GM21528 (cell line): ENCODE measurements around the gene PI4KA.
"Not testable (repeated sequence)": the region's sequence is repeated elsewhere in the genome, so short reads cannot be mapped to it uniquely, and the experiment has no call there.

Source experiments
- ATAC-seq: cut with Tn5 transposase; IDR thresholded peaks from one replicate; pipeline ENCODE4 v1.9.1; 2021; ENCODE audit warnings: mild to moderate bottlenecking, moderate library complexity; ENCODE audit not compliant: unreplicated experiment, low FRiP score

The PI4KA gene

DNA sequence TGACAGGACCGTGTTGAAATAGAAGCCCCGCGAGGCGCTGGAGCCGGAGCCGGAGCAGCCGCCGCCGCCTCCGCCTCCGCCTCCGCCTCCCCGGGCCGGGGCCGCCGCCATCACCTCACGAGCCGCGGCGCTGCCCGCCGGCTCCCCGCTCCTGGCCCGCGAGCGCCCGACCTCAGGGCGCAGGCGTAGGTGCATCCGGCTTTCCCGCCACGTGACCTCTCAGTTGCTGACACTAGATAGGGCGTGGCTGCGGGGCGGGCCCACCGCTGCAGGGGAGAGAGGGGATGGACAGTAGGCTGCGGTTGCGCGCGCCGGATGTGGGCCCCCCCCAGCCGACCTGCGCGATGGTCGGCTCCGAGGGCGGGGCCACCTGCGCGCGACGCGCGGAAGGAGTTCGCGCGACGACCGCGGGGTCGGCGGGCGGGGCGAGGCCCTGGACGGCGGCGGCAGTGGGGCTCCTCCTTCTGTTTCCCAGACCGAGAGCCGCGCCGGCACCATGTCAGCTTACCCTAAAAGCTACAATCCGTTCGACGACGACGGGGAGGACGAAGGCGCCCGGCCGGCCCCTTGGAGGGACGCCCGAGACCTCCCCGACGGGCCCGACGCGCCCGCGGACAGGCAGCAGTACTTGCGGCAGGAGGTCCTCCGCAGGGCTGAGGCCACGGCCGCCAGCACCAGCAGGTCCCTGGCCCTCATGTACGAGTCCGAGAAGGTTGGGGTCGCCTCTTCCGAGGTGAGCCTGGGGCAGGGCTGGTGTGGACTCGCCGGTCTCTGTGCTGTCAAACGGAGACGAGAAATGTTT is at the start of gene PI4KA, which contains the start of gene SNAP29:
Gene PI4KA (minus strand): TSS at position 197 of the 802 bp plus-strand sequence. CDS start 86 bp downstream, at position 111.
Gene SNAP29 (plus strand): TSS at position 393 of the 802 bp plus-strand sequence. CDS start 104 bp downstream, at position 497.
- ATAC-seq, result peak; percentile 90

DNA sequence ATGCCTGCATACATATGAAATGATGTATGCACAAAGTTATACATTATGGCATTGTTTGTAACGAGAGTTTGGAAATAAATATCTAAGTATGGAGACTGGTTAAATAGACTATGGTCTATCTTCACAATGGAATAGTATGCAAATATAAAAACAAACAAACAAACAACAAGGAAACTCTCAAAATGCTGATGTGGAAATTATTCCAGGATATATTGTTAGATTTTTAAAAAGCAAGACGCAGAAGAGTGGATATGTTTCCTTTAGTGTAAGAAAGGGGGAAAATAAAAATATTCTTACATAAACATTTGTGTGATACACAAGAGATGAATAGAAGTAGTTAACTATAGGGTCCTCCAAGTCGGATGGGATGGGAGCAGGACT is 47.8 kb upstream of the PI4KA start:
- no peak for ATAC-seq

DNA sequence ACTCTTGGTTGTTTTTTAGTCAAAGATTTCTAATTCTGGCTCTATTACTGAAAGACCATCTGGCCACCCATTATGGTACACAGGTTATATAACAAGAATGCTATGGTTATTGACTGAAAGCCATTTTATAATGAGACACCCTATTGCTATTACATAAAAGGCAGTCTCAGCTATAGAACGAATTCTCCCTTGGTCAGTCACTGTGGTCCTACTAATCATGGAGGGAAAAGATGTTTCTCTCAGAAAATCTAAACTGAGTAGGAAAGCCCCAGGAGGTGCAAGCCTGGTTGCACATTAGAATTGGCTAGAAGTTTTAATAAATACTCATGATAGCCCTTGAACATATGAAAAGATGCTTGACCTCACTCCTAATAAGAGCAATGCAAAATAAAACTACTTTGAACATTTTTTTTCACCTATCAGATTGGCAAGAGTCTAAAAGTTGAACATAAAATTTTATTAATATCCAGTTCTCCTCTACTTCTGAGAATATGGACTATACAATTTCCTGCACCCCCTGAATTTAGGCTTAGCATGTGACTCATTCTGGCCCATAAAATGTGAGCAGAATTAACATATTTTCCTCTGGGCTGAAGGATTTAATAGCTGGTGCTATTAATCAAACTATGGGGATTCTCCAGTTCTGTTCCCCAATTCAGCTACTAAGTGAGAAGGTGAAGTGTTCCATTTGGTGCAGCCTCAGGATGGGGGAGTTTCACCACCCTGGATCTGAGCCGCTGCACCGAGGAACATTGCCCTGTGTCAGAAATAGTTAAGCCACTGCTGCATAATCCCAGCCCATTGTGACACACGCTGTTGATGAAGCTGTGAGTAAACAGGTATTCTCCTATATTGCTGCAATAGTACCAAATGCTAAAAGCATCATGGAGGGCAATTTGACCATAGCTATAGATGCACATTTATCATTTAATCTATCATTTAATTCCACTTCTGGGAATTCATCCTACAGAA is 47.1 kb upstream of the PI4KA start:
- no peak for ATAC-seq

DNA sequence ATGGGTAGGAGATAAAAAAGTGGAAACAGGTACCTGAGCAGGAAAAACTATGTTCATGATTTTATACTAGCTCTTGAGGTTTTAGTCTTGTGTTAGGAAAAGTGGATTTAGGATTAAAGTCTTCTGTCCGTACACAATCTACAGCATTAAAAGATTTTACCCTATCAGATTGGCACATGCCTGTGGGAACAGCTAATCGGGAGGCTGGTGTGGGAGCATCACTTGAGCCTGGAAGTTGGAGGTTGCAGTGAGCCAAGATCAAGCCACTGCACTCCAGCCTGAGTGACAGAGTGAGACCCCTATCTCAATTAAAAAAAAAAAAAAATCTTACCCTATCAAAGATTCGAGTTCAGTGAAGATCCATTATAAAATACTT is 46.4 kb upstream of the PI4KA start:
- no peak for ATAC-seq

DNA sequence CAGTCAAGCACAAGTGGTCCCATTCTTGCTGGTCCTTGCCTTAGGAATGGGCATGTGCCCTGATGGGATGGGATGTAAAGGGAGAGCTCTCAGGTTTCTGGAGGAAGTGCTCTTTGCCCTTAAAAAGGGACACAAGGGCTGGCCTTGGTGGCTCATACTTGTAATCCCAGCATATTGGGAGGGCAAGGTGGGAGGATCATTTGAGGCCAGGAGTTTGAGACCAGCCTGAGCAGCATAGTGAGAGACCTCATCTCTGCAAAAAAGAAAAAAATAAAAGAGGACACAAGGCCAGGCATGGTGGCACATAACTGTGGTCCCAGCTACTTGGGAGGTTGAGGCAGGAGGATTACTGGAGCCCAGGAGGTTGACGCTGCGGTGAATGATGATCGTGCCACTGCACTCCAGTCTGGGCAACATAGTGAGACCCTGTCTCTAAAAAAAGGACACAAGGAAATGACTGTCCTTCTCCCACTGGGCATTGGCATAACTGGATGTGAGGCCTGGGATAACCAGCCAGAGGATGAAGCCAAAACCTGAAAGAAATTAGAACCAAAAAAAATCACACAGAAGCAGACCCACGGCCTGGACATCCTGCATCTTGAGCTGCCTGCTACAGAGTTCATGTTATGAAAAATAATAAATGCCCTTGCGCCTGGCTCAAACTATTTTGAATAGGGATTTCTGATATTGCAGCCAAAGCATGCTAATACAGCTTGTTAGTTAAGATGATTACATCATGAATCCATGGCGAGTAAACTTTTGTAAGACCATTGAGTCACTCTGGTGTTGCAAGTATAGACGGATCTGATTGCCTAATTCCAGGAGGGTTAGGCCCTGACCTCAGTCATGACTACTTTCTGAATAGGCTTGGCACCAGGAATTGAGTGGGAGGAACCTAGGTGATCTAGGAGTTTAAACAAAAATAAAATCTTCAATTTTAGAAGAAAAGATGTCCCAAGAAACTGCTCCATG is 45.7 kb upstream of the PI4KA start:
- ATAC-seq, result no peak

DNA sequence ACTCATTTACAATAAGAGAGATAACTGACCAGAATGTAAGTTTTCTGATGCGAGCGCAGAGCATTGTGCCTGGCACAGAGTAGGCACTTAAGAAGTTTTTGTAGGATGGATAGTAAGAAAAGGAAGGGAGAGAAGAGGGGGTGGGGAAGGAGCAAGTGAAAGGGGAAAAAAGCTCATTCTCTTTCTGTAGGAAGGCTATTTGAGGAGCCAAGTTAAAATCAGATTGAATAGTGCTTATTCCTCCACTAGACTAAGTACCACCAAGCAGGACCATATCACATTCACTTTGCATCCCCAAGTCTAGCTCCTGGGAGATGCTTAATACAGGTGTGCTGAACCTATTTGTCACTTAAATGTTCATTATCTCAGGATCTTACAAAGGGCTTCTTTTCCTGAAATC is 44.5 kb upstream of the PI4KA start:
- no peak for ATAC-seq

DNA sequence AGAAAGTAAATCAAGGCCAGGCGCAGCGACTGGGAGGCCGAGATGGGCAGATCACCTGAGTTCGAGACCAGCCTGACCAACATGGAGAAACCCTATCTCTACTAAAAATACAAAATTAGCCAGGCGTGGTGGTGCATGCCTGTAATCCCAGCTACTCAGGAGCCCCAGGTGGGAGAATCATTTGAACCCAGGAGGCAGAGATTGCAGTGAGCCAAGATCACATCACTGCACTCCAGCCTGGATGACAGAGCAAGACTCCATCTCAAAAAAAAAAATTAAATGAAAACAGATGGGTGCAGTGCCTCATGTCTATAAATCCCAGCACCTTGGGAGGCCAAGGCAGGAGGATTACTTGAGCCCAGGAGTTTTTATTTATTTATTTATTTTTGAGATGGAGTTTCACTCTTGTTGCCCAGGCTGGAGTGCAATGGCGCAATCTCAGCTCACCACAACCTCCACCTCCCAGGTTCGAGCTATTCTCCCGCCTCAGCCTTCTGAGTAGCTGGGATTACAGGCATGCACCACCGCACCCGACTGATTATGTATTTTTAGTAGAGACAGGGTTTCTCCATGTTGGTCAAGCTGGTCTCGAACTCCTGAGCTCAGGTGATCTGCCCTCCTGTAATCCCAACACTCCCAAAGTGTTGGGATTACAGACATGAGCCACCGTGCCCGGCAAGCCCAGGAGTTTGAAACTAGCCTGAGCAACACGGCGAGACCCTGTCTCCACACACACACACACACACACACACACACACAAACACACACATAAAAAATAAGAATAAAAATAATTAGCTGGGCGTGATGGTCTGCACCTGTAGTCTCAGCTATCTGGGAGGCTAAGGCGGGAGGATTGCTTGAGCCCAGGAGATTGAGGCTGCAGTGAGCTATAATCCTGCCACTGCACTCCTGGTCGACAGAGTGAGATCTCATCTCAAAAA is 42.8 kb upstream of the PI4KA start:
- ATAC-seq, result not testable (repeated sequence)

DNA sequence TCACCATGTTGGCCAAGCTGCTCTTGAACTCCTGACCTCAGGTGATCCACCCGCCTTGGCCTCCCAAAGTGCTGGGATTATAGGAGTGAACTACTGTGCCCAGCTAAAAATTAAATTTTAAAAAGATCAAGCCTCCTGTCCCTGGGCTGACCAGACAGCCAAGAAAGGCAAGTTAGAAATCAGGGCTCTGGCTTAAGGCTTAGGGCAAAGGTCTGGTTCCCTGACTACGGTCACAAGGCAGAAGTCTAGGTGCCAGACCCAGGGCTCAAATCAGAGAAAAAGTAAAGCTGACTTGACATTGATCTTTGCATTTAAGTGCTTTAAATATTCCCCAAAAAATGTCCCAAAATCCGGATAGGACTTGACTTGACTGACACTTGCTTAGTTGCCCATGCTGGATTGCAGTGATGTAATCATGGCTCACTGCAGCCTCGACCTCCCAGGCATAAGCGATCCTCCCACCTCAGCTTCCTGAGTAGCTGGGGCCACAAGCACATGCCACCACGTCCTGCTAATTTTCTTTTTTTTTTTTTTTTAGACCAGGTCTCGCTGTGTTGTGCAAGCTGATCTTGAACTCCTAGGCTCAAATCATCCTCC is 41.3 kb upstream of the PI4KA start:
- ATAC-seq, result no peak

DNA sequence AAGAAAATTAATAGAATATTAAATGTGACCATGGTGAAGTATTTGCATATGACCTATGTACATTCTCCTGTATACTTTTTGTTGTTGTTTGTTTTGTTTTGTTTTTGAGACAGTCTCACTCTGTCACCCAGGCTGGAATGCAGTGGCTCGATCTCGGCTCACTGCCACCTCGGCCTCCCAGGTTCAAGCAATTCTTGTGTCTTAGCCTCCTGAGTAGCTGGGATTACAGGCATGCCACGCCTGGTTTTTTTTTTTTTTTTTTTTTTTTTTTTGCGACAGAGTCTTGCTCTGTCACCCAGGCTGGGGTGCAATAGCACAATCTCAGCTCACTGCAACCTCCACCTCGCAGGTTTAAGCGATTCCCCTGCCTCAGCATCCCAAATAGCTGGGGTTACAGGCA is 39.1 kb upstream of the PI4KA start:
- not testable (repeated sequence) for ATAC-seq

DNA sequence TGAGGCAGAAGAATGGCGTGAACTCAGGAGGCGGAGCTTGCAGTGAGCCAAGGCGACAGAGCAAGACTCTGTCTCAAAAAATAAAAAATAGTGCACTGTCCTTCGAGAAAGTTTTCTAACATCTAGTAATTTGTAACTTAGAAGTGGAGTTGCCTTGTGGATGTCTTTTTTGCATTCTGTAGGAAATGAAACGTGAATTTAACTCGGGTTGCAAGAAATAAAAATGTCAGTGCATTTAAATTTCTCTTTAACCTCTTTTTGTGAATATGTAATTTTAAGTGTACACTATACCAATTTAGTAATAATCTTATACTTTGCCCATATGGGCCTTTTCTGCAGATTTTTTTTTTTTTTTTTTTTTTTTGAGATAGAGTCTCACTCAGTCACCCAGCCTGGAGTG is 32.4 kb upstream of the PI4KA start:
- no peak for ATAC-seq

DNA sequence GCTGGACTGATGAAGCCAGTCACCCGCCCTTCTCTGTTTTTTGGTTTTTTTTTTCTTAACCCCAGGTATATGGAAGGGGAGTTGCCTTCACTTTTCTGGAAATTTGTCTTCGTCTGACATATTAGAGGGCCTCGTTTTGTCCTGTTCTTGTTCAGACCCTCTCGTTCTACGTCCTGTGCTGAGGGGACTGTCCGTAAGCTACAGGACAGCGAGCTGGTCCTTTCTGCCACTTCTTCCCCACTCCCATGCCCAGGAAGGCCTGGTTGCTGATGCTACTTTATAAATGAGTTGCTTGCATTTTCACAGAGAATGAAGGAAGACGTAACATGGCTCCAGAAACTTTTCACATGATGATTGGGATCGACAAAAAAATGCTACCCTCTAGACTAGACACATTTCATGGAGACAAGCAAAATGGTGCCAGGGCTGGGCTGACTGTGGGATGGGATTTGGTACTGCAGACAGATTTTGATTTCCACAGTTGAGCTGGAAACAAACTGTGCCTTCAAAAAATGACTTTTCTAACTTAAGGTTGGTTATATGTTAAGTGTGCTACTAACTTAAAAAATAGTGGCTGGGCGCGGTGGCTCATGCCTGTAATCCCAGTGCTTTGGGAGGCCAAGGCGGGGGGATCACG is 31.4 kb upstream of the PI4KA start:
- no peak for ATAC-seq

DNA sequence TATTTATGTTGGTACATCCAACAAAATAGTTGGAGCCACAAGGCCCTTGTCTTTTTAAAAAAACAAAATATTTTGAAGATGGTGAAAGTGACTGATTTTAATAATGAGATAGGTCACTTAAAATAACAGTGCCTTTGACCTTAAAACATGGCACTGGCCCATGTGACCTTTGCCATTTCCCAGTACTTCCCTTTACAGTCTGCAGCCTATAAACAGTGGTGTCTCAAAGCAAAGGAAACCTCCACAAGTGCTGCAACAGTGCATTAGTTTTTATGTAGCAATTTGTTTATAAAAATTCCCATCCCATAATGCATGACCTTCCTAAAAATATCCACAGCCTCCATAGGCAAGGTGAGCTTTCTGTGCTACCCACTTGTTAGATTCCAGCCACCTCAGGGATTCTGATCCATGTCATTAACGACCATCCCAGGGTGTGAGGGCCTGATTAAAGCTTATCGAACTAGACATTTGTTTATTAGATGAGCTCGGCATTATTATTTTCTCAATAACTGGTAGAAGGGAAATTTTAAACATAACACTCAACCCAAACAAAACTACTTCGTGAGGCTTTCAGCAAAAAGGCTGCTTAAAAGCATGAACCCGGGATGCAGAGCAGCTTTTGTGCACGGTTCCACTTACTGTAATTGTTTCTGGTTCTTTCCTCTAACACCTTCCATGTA is 30.6 kb upstream of the PI4KA start:
- ATAC-seq, result no peak

DNA sequence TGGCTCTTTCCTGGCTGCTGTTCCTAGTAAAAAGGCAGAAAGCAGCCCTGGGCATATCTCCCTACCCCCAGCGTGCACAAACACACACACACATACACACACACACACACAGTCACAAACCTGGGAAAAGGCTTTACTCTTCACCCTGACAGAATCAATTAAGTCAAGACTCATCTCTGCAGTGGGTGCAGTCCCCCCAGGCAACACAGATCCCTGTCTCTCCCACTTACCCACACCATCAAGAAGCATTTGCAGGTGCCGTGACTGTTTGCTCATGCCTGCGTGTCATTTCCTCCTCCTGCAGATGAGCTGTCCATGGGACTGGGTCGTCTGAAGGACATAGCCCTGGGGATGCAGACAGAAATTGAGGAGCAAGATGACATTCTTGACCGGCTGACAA is 28.8 kb upstream of the PI4KA start:
- ATAC-seq, result no peak

DNA sequence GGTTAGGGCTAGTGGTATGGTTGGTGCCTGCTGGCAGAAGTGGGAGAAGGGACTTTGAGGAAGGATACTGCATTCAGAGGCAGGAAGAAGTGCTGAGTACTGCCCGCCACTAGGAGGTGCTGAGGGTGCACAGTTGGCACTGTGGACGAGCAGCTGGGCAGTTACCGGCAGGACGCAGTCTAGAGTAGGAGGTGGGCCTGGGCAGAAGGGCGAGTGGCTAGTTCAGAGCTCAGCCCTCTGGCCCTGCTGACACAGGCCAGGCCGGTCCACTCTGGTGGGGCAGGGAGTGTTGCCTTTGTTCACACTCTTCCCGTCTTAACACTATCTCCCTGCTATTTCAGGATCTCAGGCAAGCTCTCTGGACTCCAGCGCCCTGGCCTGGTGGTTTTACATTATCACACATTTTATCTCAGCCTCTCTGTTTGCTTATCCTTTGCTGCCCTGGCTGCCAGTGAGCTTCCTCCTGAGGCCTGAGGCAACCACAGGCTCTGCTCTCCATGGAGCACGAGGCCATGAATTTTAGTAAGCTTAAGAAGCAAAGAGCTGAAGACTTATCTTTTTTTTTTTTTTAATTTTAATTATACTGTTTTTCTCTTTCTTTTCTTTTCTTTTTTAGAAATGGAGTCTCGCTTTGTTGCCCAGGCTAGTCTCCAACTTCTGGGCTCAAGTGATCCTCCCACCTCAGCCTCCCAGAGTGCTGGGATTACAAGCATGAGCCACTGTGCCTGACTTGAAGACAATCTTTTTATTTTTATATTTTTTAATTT is 27.1 kb upstream of the PI4KA start:
- ATAC-seq, result no peak

DNA sequence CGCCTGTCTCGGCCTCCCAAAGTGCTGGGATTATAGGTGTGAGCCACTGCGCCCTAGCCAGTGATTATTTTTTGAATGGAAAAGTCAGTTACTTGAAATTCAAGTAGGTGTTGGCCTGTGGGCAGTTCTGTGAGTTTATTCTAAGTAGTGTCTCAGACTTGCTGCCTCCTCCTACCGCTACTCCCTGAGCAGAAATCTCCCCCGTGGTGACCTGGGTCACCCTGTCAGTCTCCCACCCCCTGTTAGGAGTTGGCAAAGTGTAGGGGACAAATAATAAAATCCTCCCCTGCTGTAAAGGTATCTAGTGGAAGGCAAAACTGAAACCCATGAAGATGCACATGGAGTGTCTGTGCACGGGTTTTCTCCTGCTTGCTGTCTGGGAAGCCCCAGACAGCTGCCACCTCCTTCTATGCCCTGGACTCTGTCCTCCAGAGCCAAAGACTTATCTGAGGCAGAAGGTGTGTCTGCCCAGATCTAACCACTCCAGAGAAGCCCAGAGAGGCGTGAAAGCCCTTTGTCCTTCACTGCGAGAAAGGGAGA is 26.5 kb upstream of the PI4KA start:
- ATAC-seq, result no peak

DNA sequence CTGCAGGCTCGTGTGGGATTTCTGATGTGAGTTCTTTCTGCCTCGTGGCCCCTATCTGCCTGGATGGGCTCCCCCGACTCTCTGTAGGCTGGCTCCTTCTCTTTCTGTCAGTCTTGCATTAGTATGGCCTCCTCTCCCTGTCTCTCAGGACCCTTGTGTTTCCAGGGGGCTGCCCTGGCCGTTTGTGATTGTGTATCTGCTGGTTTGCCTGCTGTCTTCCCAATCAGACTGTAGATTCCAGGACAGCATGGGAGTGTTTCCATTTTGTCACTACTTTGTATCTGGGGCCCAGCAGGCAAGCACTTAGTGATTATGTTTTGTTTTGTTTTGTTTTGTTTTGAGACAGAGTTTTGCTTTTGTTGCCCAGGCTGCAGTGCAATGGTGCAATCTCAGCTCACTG is 25.8 kb upstream of the PI4KA start:
- ATAC-seq, result no peak

DNA sequence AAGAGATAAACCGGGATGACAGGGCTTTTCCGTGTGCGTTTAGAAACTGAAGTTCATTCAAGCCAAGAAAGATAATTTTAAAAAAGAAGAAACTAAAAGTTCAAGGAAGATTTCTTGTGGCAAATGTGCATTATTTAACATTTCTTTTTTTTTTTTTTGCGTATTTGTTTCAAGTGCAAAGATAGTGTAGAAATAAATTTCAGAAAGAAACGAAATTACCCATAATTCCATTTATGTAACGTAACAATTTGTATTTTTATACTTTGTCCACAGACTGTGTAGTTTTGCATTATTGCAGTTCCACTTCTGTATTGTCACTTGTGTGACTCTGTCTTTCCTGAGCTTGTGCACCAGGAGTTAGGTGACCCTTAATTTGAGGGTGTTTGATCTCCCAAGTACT is 24.2 kb upstream of the PI4KA start:
- ATAC-seq, result no peak
